Brain pericyte (primary cell): Measurements from ENCODE around the gene CSTPP1.
"Not testable (repeated sequence)": the region's sequence is repeated elsewhere in the genome, so short reads cannot be mapped to it uniquely, and the experiment has no call there.

Experiments
- DNase-seq: peaks from one replicate; pipeline ENCODE4 v3.0.0-alpha.2; 2012; ENCODE audit warnings: low read depth, low spot score

Gene CSTPP1

GRCh38 chr11:47044119-47044518, 107.6 kb downstream of the CSTPP1 start:
- DNase-seq = no peak

GRCh38 chr11:47047972-47048371, 111.4 kb downstream of the CSTPP1 start:
- DNase-seq = no peak

- no peak for DNase-seq
Measured at GRCh38 chr11:47050284-47050683, 113.7 kb downstream of the CSTPP1 start.

- peak; percentile 6 for DNase-seq
Measured at GRCh38 chr11:47051217-47051616, 114.7 kb downstream of the CSTPP1 start.

- no peak for DNase-seq
Measured at GRCh38 chr11:47052165-47052564, 115.6 kb downstream of the CSTPP1 start.

- no peak for DNase-seq
Measured at GRCh38 chr11:47052576-47052975, 116.0 kb downstream of the CSTPP1 start.

- DNase-seq = no peak
Measured at GRCh38 chr11:47055534-47055933, 119.0 kb downstream of the CSTPP1 start.

- peak; percentile 7 for DNase-seq
Measured at GRCh38 chr11:47056261-47056915, 119.8 kb downstream of the CSTPP1 start.

GRCh38 chr11:47057365-47057764, 120.8 kb downstream of the CSTPP1 start:
- no peak for DNase-seq

- DNase-seq = no peak
Measured at GRCh38 chr11:47060807-47061206, 124.2 kb downstream of the CSTPP1 start.

GRCh38 chr11:47061429-47062178, 125.0 kb downstream of the CSTPP1 start:
- DNase-seq = no peak

- DNase-seq = no peak
Measured at GRCh38 chr11:47062736-47063135, 126.2 kb downstream of the CSTPP1 start.

GRCh38 chr11:47067401-47067800, 130.8 kb downstream of the CSTPP1 start:
- no peak for DNase-seq

GRCh38 chr11:47070769-47071168, 134.2 kb downstream of the CSTPP1 start:
- DNase-seq = no peak

GRCh38 chr11:47071341-47071740, 134.8 kb downstream of the CSTPP1 start:
- DNase-seq = no peak

- DNase-seq = no peak
Measured at GRCh38 chr11:47071791-47072261, 135.3 kb downstream of the CSTPP1 start.

- DNase-seq = no peak
Measured at GRCh38 chr11:47078751-47079521, 142.4 kb downstream of the CSTPP1 start.

- not testable (repeated sequence) for DNase-seq
Measured at GRCh38 chr11:47080775-47081174, 144.2 kb downstream of the CSTPP1 start.

GRCh38 chr11:47083913-47084312, 147.4 kb downstream of the CSTPP1 start:
- DNase-seq = no peak

GRCh38 chr11:47087801-47088200, 151.2 kb downstream of the CSTPP1 start:
- DNase-seq = no peak

- DNase-seq = no peak
Measured at GRCh38 chr11:47093541-47093940, 157.0 kb downstream of the CSTPP1 start.

GRCh38 chr11:47096871-47097270, 160.3 kb downstream of the CSTPP1 start:
- DNase-seq = not testable (repeated sequence)
